Choroid plexus epithelial cell (primary cell): Measurements from ENCODE around the gene SLTM.
"Not testable (repeated sequence)": the region's sequence is repeated elsewhere in the genome, so short reads cannot be mapped to it uniquely, and the experiment has no call there.

Source experiments
- DNase-seq: peaks from one replicate; pipeline ENCODE4 v3.0.0-alpha.2; 2010; ENCODE audit warnings: low read depth
- H3K4me3 ChIP-seq: 2 replicates; pipeline ENCODE4 v1.5.1; 2011; ENCODE audit warnings: low read depth, mild to moderate bottlenecking, control low read depth, low read length, moderate library complexity
- CTCF ChIP-seq: conservative IDR thresholded peaks from 2 replicates; pipeline ENCODE4 v1.5.1; 2011; ENCODE audit warnings: low read depth, mild to moderate bottlenecking, control low read depth, inconsistent platforms, low read length, moderate library complexity

SLTM gene

DNA sequence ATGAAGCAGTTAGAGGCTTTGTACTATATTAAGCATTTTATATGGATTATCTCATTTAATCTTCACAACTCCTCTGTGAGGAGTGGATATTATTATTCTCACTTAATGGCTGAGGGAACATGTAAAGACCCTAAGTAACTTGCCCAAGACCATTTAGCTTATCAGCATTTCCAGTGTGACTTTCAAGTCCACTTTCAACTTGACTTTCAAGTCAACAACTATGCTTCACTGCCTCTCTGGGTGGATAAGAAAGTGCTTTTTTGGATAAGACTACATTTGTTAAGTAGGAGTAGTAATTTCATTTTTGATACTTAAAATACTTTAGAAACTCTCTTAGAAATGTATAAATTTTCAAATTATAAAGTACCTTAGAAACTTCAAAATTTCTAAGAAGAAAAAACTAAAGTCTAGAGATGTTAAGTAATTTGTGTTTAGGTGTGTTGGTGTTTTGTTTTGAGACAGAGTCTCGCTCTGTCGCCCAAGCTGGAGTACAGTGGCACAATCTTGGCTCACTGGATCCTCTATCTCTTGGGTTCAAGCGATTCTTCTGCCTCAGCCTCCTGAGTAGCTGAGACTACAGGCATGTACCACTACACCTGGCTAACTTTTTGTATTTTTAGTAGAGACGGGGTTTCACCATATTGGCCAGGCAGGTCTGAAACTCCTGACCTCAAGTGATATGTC, 90.6 kb downstream of the SLTM start:
- no peak overlapping the region for H3K4me3 ChIP-seq
- DNase-seq = no peak
- TF ChIP-seq CTCF = no peak

DNA sequence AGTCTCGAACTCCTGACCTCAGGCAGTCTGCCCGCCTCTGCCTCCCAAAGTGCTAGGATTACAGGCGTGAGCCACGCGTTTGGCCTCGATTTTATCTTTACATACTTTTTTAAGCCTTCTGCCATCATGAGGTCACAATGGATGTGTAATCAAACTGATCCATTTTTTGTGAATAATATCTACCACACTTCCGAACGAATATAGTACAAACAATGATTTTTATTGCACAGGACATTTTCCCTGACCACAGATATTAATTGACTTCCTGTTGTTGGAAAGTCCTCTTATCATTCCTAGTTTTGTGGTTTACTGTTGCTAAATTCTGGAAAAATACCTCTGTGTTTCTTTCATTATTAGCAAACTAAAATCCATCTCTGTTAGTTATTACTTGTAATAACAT, 93.4 kb downstream of the SLTM start:
- peak; percentile 44 for DNase-seq
- H3K4me3 ChIP-seq = no peak overlapping the region
- no peak for TF ChIP-seq CTCF

GRCh38 chr15:58839485-58839884, 94.0 kb downstream of the SLTM start:
- TF ChIP-seq CTCF = peak; percentile 45
- no peak overlapping the region for H3K4me3 ChIP-seq
- DNase-seq = peak; percentile 30

- not testable (repeated sequence) for H3K4me3 ChIP-seq, DNase-seq
These were observed 99.6 kb downstream of the SLTM start for GRCh38 chr15:58833681-58834426.

GRCh38 chr15:58830556-58830955, 102.9 kb downstream of the SLTM start:
- TF ChIP-seq CTCF = no peak
- peak; percentile 28 for DNase-seq
- no peak overlapping the region for H3K4me3 ChIP-seq
